Measurements from ENCODE around the gene KRT71. TPM values are rescaled to one million over a fixed set of nuclear protein-coding genes. Genes with fewer than 3 reads are reported as not detected.

The KRT71 gene
- total and polyA plus RNA-seq, 2 of the 8 experiments (the other 6 are each of a cell fraction or from before 2014, with no cell fraction given), result not detected

- Histone ChIP-seq H4K5ac (ENCODE audit: insufficient read length, low read depth, low read length) (no peak overlapping the region), H2BK120ac (replicated peaks; ENCODE audit: low read depth, low read length) (no peak overlapping the region), H3K23me2 (ENCODE audit: low read depth, low read length) (no peaks in the 10 kb centered on the region), H4K91ac (replicated peaks; ENCODE audit: insufficient read length, low read length) (no peak overlapping the region), H3K27ac (ENCODE audit: low read depth, low read length) (no peak overlapping the region), H3K4ac (replicated peaks; ENCODE audit: insufficient read length, low read depth, low read length) (no peak overlapping the region), H2AFZ (ENCODE audit: low read length) (no peak overlapping the region; the same call in 1 of the 2 replicates), H3K9me3 (ENCODE audit: insufficient read depth in 2 of 2, low read depth in 1 of 2, low read length in 1 of 2) (no peaks in the 10 kb centered on the region), H3K23ac (ENCODE audit: insufficient read length) (no peak overlapping the region), H3K4me1 (replicated peaks in 1 of 4; ENCODE audit: control insufficient read depth in 3 of 4, insufficient read depth in 4 of 4, low read length in 3 of 4) (no peaks in the 10 kb centered on the region; a peak in 2 of 7 replicates), H3K18ac (ENCODE audit: extremely low read depth, low read length) (no peak overlapping the region), H3K36me3 (ENCODE audit: control insufficient read depth in 2 of 4, insufficient read depth in 4 of 4, low read length in 3 of 4) (no peaks in the 10 kb centered on the region), H3K79me2 (ENCODE audit: control insufficient read depth in 1 of 2, insufficient read depth in 2 of 2, low read length in 2 of 2) (no peaks in the 10 kb centered on the region), H2BK15ac (ENCODE audit: low read length) (no peak overlapping the region), H2BK20ac (ENCODE audit: low read length) (no peak overlapping the region), H3K4me2 (ENCODE audit: insufficient read depth in 1 of 2, low read depth in 2 of 2, low read length in 2 of 2) (no peak overlapping the region), H3K56ac (replicated peaks; ENCODE audit: insufficient read length, low read depth, low read length) (no peak overlapping the region), H2AK5ac (ENCODE audit: low read depth, low read length) (no peak overlapping the region), H3K14ac (ENCODE audit: insufficient read length) (no peak overlapping the region), H4K20me1 (replicated peaks in 1 of 2; ENCODE audit: control insufficient read depth in 1 of 2, insufficient read depth in 2 of 2, low read length in 2 of 2) (no peaks in the 10 kb centered on the region), H3K4me3 (ENCODE audit: extremely low read depth in 1 of 4, insufficient read depth in 2 of 4, low read depth in 3 of 4, low read length in 4 of 4) (no peak overlapping the region), H3K79me1 (ENCODE audit: low read depth, low read length) (no peaks in the 10 kb centered on the region), H2BK12ac (ENCODE audit: low read depth, low read length) (no peak overlapping the region), H2BK5ac (ENCODE audit: low read depth, low read length) (no peak overlapping the region), H3K9ac (replicated peaks in 1 of 4; ENCODE audit: extremely low read depth in 1 of 4, low read depth in 3 of 4, low read length in 3 of 4) (no peak overlapping the region), H3K27me3 (replicated peaks in 1 of 4; ENCODE audit: control insufficient read depth in 3 of 4, extremely low read depth in 1 of 4, insufficient read depth in 3 of 4, low read length in 3 of 4) (no peaks in the 10 kb centered on the region), H4K8ac (ENCODE audit: extremely low read depth, insufficient read depth, low read length) (0 out of 2 replicates have a peak overlapping the region, but pooled peaks have one; percentile 40)
- CTCF ChIA-PET (ENCODE audit: partially characterized antibody), result interaction anchor here (0.8 to 4.9 kb wide), 7 partner anchors 11 to 144 kb away, joined by 3 to 19 read pairs (median 4); partner anchors contain the start of gene KRT5
- WGBS, 2 experiments (ENCODE audit: extremely low coverage in 1 of 2, insufficient coverage in 1 of 2, insufficient read length in 1 of 2, insufficient replicate concordance in 2 of 2, low coverage in 1 of 2, low lambda C conversion rate in 2 of 2, missing lambda C conversion rate in 1 of 2), result 84% methylated on average over 2 of the region's 3 CpGs; no CpG with 5 or more reads in 1 of the 2 experiments
- POLR2A ChIA-PET (ENCODE audit: partially characterized antibody), result no interaction called here
- no peak for DNase-seq (ENCODE audit: low read depth in 1 of 2, low spot score in 2 of 2)
- FAIRE-seq, result no peak
- no peak for TF ChIP-seq SIRT6 (IDR thresholded peaks at IDR 0.05; ENCODE audit: low read length)
- TF ChIP-seq BCL11A (IDR thresholded peaks at IDR 0.05; ENCODE audit: low read depth in 2 of 2, low read length in 2 of 2), result no peak
- TF ChIP-seq GTF2F1 (IDR thresholded peaks at IDR 0.05; ENCODE audit: borderline replicate concordance, low read depth, low read length), result no peak
- TF ChIP-seq USF2 (IDR thresholded peaks at IDR 0.05; ENCODE audit: low read length), result no peak
- no peak for TF ChIP-seq KDM1A (IDR thresholded peaks at IDR 0.05; ENCODE audit: borderline replicate concordance, low read length)
- no peak for TF ChIP-seq SIN3A (conservative IDR thresholded peaks at IDR 0.05 in 1 of 2, IDR thresholded peaks at IDR 0.05 in 1 of 2; ENCODE audit: low read depth in 1 of 2, low read length in 2 of 2)
- no peak for TF ChIP-seq ATF3 (IDR thresholded peaks at IDR 0.05; ENCODE audit: insufficient read depth, low read depth, low read length)
- no peak for TF ChIP-seq CTBP2 (IDR thresholded peaks at IDR 0.05; ENCODE audit: borderline replicate concordance, insufficient read depth, insufficient read length, low read length)
- no peak for TF ChIP-seq NANOG (IDR thresholded peaks at IDR 0.05; ENCODE audit: insufficient read depth, low read depth, low read length, poor library complexity, severe bottlenecking)
- no peak for TF ChIP-seq RXRA (IDR thresholded peaks at IDR 0.05; ENCODE audit: insufficient read depth, low read depth, low read length)
- no peak for TF ChIP-seq POU5F1 (IDR thresholded peaks at IDR 0.05; ENCODE audit: low read depth, low read length)
- TF ChIP-seq ASH2L (IDR thresholded peaks at IDR 0.05; ENCODE audit: low read length), result no peak
These were observed 13.1 kb downstream of the KRT71 start for GRCh38 chr12:52539821-52540173.

Data from H1 (cell line).